T-cell (primary cell): ENCODE measurements around the gene FXYD3. TPM values are rescaled to one million over a fixed set of nuclear protein-coding genes. Genes with fewer than 3 reads are reported as not detected.

Experiments
- ATAC-seq, 4 experiments: fragments of 200-7000 bp in 3 of 4; fragments of 150-1000 bp in 1 of 4; cut with Tn5 transposase; replicated peaks in 1 of 4; 1 replicate in 3 of 4; 2 replicates in 1 of 4; pipeline ENCODE4 v1.10.0; 2021; ENCODE audit warnings: moderate library complexity in 3 of 4, mild to moderate bottlenecking in 2 of 4, moderate number of reproducible peaks in 1 of 4
- CTCF ChIA-PET, 2 donors: fragments of 300-600 bp; sonication (Branson Sonifier 250); formaldehyde crosslinking; loops; one replicate each; lab custom pipeline; 2022; ENCODE audit warnings: antibody characterized with exemption in 2 of 2; lab: Charles Lee
- POLR2A ChIA-PET, 2 donors: fragments of 300-600 bp; sonication (Branson Sonifier 250); formaldehyde crosslinking; loops; one replicate each; lab custom pipeline; 2022; ENCODE audit warnings: antibody characterized with exemption in 2 of 2; lab: Charles Lee
- DNase-seq, 35 experiments: peaks; one replicate each; pipeline versions ENCODE4 v3.0.0 to v3.0.0-alpha.2; 2013 to 2023
- H3K27ac ChIP-seq: one replicate; pipeline ENCODE4 v1.5.1; 2013; ENCODE audit warnings: low read length
- H3K27me3 ChIP-seq, 2 experiments: replicated peaks in 1 of 2; 1 replicate in 1 of 2; 2 replicates in 1 of 2; pipeline versions ENCODE4 v1.6.1 to v1.7.0; 2013; ENCODE audit warnings: low read length in 1 of 2, mixed read lengths in 1 of 2; ENCODE audit not compliant: control insufficient read depth in 2 of 2, insufficient read depth in 2 of 2; ENCODE audit errors: extremely low read depth in 1 of 2
- H3K36me3 ChIP-seq, 2 donors: 1 replicate in 1 of 2; 2 replicates in 1 of 2; pipeline versions ENCODE4 v1.6.1 to v1.7.0; 2013; ENCODE audit warnings: low read length in 1 of 2; ENCODE audit not compliant: control insufficient read depth in 2 of 2, insufficient read depth in 1 of 2; ENCODE audit errors: extremely low read depth in 1 of 2
- H3K4me1 ChIP-seq, 2 experiments: 1 replicate in 1 of 2; 2 replicates in 1 of 2; pipeline versions ENCODE4 v1.6.1 to v1.7.0; 2013; ENCODE audit warnings: low read length in 2 of 2, mixed read lengths in 1 of 2; ENCODE audit not compliant: insufficient read depth in 2 of 2, control insufficient read depth in 1 of 2; ENCODE audit errors: extremely low read depth in 1 of 2
- H3K4me3 ChIP-seq, 2 donors: 1 replicate in 1 of 2; 2 replicates in 1 of 2; pipeline versions ENCODE4 v1.5.1 to v1.7.0; 2013; ENCODE audit warnings: mild to moderate bottlenecking in 2 of 2, low read length in 1 of 2, moderate library complexity in 1 of 2; ENCODE audit not compliant: control insufficient read depth in 1 of 2; ENCODE audit errors: extremely low read depth in 1 of 2
- H3K9me3 ChIP-seq: 2 replicates; pipeline ENCODE4 v1.7.0; 2013
- H3K27ac Mint-ChIP-seq, 2 donors: one replicate each; pipeline ENCODE4 v1.8.0; 2020 to 2021; ENCODE audit warnings: mild to moderate bottlenecking in 2 of 2, mixed read lengths in 2 of 2
- H3K27me3 Mint-ChIP-seq, 2 donors: one replicate each; pipeline ENCODE4 v1.8.0; 2021 to 2022; ENCODE audit warnings: mixed read lengths in 2 of 2
- H3K36me3 Mint-ChIP-seq: one replicate; pipeline ENCODE4 v1.8.0; 2021; ENCODE audit warnings: mixed read lengths
- H3K4me1 Mint-ChIP-seq, 3 donors: one replicate each; pipeline ENCODE4 v1.8.0; 2020 to 2022; ENCODE audit warnings: mixed read lengths in 3 of 3, mild to moderate bottlenecking in 1 of 3
- H3K4me3 Mint-ChIP-seq, 3 donors: one replicate each; pipeline ENCODE4 v1.8.0; 2020 to 2022; ENCODE audit warnings: mild to moderate bottlenecking in 3 of 3, mixed read lengths in 3 of 3, moderate library complexity in 3 of 3
- H3K9me3 Mint-ChIP-seq, 3 donors: one replicate each; pipeline ENCODE4 v1.8.0; 2020 to 2022; ENCODE audit warnings: mixed read lengths in 3 of 3
- WGBS: methylation state at CpG from one replicate; pipeline ENCODE4 v1.1.5; 2013; ENCODE audit warnings: missing lambda C conversion rate; ENCODE audit not compliant: insufficient coverage; 5-methylcytosine and 5-hydroxymethylcytosine counted together
- total RNA-seq, 35 experiments: library from RNA in 6 of 35; stranded (reverse) in 6 of 35; fragments of 120-200 nt in 1 of 35; gene quantifications; one replicate each; pipeline versions ENCODE4 v1.2.1 to v1.2.4 and lab custom pipeline; 2013 to 2026

Gene FXYD3
- total RNA-seq, 5 donors from 2014 or later (not counting 1 experiment from before 2014, with no cell fraction given) = 0.79 to 1.1 TPM; not detected in 3

GRCh38 chr19:35084509-35084762 is 31.2 kb upstream of the FXYD3 start:
- no peak overlapping the region for H3K4me3 ChIP-seq
- ChIA-PET CTCF (no interaction called here), POLR2A (no interaction called here)
- H3K27me3 ChIP-seq = peaks cover 0 to 17% of the 10 kb centered on the region in 2 experiments
- Mint-ChIP-seq H3K4me3 (no peak overlapping the region), H3K9me3 (no peaks in the 10 kb centered on the region), H3K27ac (no peak overlapping the region), H3K4me1 (peaks cover 7 to 16% (median 7%) of the 10 kb centered on the region in 3 donors), H3K27me3 (no peaks in the 10 kb centered on the region), H3K36me3 (no peaks in the 10 kb centered on the region)
- 83% methylated on average over 2 of the region's 3 CpGs for WGBS
- no peaks in the 10 kb centered on the region for H3K9me3 ChIP-seq
- no peak for ATAC-seq
- H3K36me3 ChIP-seq = no peaks in the 10 kb centered on the region
- peaks cover 0 to 24% of the 10 kb centered on the region in 2 experiments for H3K4me1 ChIP-seq
- H3K27ac ChIP-seq = no peak overlapping the region
- no peak for DNase-seq

GRCh38 chr19:35085947-35086346 is 29.7 kb upstream of the FXYD3 start:
- H3K4me1 ChIP-seq = peaks cover 0 to 33% of the 10 kb centered on the region in 2 experiments
- ATAC-seq = peak in 1 of 4 experiments; percentile 19
- no peaks in the 10 kb centered on the region for H3K9me3 Mint-ChIP-seq
- ChIA-PET CTCF (interaction anchor here (0.6 to 1.4 kb wide), 2 partner anchors 19 to 188 kb away, joined by 3 to 4 read pairs; no protein-coding TSS in a partner anchor), POLR2A (no interaction called here)
- H3K4me3 ChIP-seq = no peak overlapping the region
- H3K27me3 ChIP-seq = peaks cover 0 to 17% of the 10 kb centered on the region in 2 experiments
- no peaks in the 10 kb centered on the region for H3K36me3 Mint-ChIP-seq
- no peaks in the 10 kb centered on the region for H3K9me3 ChIP-seq
- H3K36me3 ChIP-seq = no peaks in the 10 kb centered on the region
- 17% methylated on average over 3 of the region's 6 CpGs for WGBS
- H3K4me1 Mint-ChIP-seq = peaks cover 7 to 20% (median 12%) of the 10 kb centered on the region in 3 donors
- no peak for DNase-seq
- peak overlapping the region; percentile 53 to 72 for H3K27ac Mint-ChIP-seq
- H3K27ac ChIP-seq = peak overlapping the region; percentile 28
- peaks cover 0 to 7% of the 10 kb centered on the region in 2 donors for H3K27me3 Mint-ChIP-seq
- peak overlapping the region in 1 of 3 donors; percentile 20 for H3K4me3 Mint-ChIP-seq

- Histone ChIP-seq H3K27me3 (peaks cover under 1 to 22% of the 10 kb centered on the region in 2 experiments), H3K27ac (no peak overlapping the region), H3K4me1 (peaks cover 0 to 33% of the 10 kb centered on the region in 2 experiments), H3K4me3 (no peak overlapping the region), H3K9me3 (no peaks in the 10 kb centered on the region), H3K36me3 (no peaks in the 10 kb centered on the region)
- Mint-ChIP-seq H3K36me3 (no peaks in the 10 kb centered on the region), H3K4me1 (peaks cover 7 to 20% (median 12%) of the 10 kb centered on the region in 3 donors), H3K9me3 (no peaks in the 10 kb centered on the region), H3K4me3 (no peak overlapping the region), H3K27ac (peak overlapping the region in 1 of 2 donors; percentile 72), H3K27me3 (peaks cover 0 to 9% of the 10 kb centered on the region in 2 donors)
- DNase-seq (no peak), ATAC-seq (no peak)
- WGBS = 77% methylated on average over 8 of the region's 8 CpGs
- CTCF ChIA-PET = interaction anchor here (0.6 to 1.4 kb wide), 2 partner anchors 20 to 188 kb away, joined by 3 to 4 read pairs; no protein-coding TSS in a partner anchor
- POLR2A ChIA-PET = interaction anchor here in 1 of 2 donors (0.6 kb wide), 1 partner anchor 828 kb away, joined by 7 read pairs; no protein-coding TSS in a partner anchor
Observed at GRCh38 chr19:35086455-35086854, 29.2 kb upstream of the FXYD3 start.

GRCh38 chr19:35087393-35087792 is 28.2 kb upstream of the FXYD3 start:
- DNase-seq (no peak), ATAC-seq (no peak)
- H3K36me3 Mint-ChIP-seq = no peaks in the 10 kb centered on the region
- ChIA-PET POLR2A (no interaction called here), CTCF (no interaction called here)
- Histone ChIP-seq H3K36me3 (no peaks in the 10 kb centered on the region), H3K27ac (no peak overlapping the region), H3K4me1 (peaks cover 0 to 33% of the 10 kb centered on the region in 2 experiments), H3K4me3 (no peak overlapping the region), H3K9me3 (no peaks in the 10 kb centered on the region), H3K27me3 (peaks cover 2 to 26% of the 10 kb centered on the region in 2 experiments)
- no peaks in the 10 kb centered on the region for H3K9me3 Mint-ChIP-seq
- H3K27ac Mint-ChIP-seq = peak overlapping the region in 1 of 2 donors; percentile 5
- peaks cover 0 to 9% of the 10 kb centered on the region in 2 donors for H3K27me3 Mint-ChIP-seq
- H3K4me1 Mint-ChIP-seq = peaks cover 7 to 20% (median 12%) of the 10 kb centered on the region in 3 donors
- H3K4me3 Mint-ChIP-seq = no peak overlapping the region

GRCh38 chr19:35088131-35088913 is 27.3 kb upstream of the FXYD3 start:
- DNase-seq (no peak), ATAC-seq (no peak)
- Mint-ChIP-seq H3K4me3 (no peak overlapping the region), H3K4me1 (peaks cover 7 to 20% (median 12%) of the 10 kb centered on the region in 3 donors), H3K36me3 (no peaks in the 10 kb centered on the region), H3K9me3 (no peaks in the 10 kb centered on the region), H3K27me3 (peaks cover 0 to 9% of the 10 kb centered on the region in 2 donors), H3K27ac (no peak overlapping the region)
- Histone ChIP-seq H3K27me3 (peaks cover 2 to 27% of the 10 kb centered on the region in 2 experiments), H3K4me3 (no peak overlapping the region), H3K27ac (no peak overlapping the region), H3K36me3 (no peaks in the 10 kb centered on the region), H3K9me3 (no peaks in the 10 kb centered on the region), H3K4me1 (peaks cover 0 to 33% of the 10 kb centered on the region in 2 experiments)
- CTCF ChIA-PET = no interaction called here
- WGBS = 80% methylated on average over 6 of the region's 8 CpGs
- POLR2A ChIA-PET = no interaction called here

GRCh38 chr19:35089554-35089953 is 26.1 kb upstream of the FXYD3 start:
- Histone ChIP-seq H3K4me3 (no peak overlapping the region), H3K36me3 (no peaks in the 10 kb centered on the region), H3K4me1 (peaks cover 0 to 26% of the 10 kb centered on the region in 2 experiments), H3K27ac (no peak overlapping the region), H3K9me3 (no peaks in the 10 kb centered on the region), H3K27me3 (peaks cover 2 to 27% of the 10 kb centered on the region in 2 experiments)
- Mint-ChIP-seq H3K36me3 (no peaks in the 10 kb centered on the region), H3K4me1 (peaks cover 7 to 17% (median 12%) of the 10 kb centered on the region in 3 donors), H3K9me3 (no peaks in the 10 kb centered on the region), H3K27me3 (peaks cover 4 to 9% of the 10 kb centered on the region in 2 donors), H3K27ac (no peak overlapping the region), H3K4me3 (no peak overlapping the region)
- DNase-seq (no peak), ATAC-seq (no peak)
- WGBS = no CpG with 5 or more reads among the region's 8 CpGs
- ChIA-PET CTCF (interaction anchor here in 1 of 2 donors (0.6 kb wide), 1 partner anchor 11 kb away, joined by 3 read pairs; no protein-coding TSS in a partner anchor), POLR2A (no interaction called here)
